Endothelial cell of umbilical vein (primary cell): ENCODE results near the gene KIF22.

Experiments
- CTCF ChIP-seq, 2 donors: IDR thresholded peaks; 1 replicate in 1 of 2; 2 replicates in 1 of 2; pipeline ENCODE4 v1.5.1; 2011; ENCODE audit warnings: low read length in 2 of 2, mild to moderate bottlenecking in 2 of 2, moderate library complexity in 2 of 2, control low read depth in 1 of 2, inconsistent platforms in 1 of 2, low read depth in 1 of 2; ENCODE audit not compliant: insufficient read depth in 1 of 2; ENCODE audit errors: extremely low read depth in 1 of 2
- EZH2 ChIP-seq: IDR thresholded peaks from 2 replicates; pipeline ENCODE4 v1.6.1; 2012; ENCODE audit warnings: borderline replicate concordance, low read depth, mild to moderate bottlenecking, moderate library complexity, low read length, inconsistent platforms; ENCODE audit not compliant: severe bottlenecking
- POLR2A ChIP-seq: IDR thresholded peaks from 2 replicates; pipeline ENCODE4 v1.6.1; 2012; ENCODE audit warnings: low read depth, mild to moderate bottlenecking, control low read depth, low read length

- TF ChIP-seq POLR2A: no peak
- TF ChIP-seq EZH2: no peak
- no peak for TF ChIP-seq CTCF (IDR thresholded peaks at IDR 0.05; ENCODE audit: extremely low read depth in 1 of 2, insufficient read depth in 1 of 2, low read depth in 1 of 2, low read length in 2 of 2)
Observed at GRCh38 chr16:29766571-29766970, 24.0 kb upstream of the KIF22 start.
